ENCODE data around the gene NTF3.

DNA sequence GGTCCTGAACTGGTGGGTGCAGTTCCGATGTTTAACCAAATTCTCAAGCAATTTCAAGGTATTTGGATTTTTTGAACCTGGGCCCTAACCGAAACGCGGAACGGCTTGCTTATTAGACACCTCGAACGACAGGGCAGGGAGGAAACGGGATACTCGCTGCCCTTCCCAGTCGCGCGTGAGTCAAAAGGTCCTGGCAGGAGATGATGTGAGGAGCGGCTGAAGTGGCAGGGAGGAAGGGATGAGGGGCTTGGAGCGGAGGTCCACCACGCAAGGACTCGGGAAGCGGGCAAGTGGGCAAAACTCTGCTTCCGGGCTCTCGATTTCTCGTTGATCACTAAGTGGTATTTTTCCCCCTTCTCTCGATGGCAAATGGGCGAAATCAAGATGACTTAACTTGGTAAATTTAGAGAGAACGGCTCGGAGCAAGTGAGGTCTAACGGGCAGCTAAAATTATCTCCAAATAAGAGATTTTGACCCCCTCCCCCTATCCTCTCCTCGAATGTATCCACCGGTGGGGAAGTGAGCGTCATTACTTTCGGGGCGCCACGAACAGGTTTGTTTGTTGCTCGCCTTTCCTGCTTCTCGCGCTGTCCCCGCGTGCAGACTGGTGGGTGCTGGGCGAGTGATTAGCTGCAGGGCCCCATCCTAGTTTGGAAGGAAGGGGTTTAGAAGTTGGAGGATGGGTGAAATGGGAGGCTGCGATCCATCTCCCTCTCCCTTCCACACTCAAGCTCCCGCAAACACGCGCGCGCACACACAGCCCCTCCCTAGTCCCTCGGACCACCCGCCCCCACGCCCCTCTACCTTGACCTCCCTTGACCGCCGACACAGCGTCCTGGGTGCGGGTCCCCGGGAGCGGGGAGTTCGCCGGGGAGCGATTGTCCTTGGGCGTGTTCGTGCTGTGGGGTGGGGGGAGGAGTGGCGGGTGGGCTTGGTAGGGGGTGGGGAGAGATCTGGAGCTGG lies 986 bp upstream of the NTF3 start:
- TF ChIP-seq, protein P1, sequence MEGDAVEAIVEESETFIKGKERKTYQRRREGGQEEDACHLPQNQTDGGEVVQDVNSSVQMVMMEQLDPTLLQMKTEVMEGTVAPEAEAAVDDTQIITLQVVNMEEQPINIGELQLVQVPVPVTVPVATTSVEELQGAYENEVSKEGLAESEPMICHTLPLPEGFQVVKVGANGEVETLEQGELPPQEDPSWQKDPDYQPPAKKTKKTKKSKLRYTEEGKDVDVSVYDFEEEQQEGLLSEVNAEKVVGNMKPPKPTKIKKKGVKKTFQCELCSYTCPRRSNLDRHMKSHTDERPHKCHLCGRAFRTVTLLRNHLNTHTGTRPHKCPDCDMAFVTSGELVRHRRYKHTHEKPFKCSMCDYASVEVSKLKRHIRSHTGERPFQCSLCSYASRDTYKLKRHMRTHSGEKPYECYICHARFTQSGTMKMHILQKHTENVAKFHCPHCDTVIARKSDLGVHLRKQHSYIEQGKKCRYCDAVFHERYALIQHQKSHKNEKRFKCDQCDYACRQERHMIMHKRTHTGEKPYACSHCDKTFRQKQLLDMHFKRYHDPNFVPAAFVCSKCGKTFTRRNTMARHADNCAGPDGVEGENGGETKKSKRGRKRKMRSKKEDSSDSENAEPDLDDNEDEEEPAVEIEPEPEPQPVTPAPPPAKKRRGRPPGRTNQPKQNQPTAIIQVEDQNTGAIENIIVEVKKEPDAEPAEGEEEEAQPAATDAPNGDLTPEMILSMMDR (IDR thresholded peaks at IDR 0.05): no peak
- TF ChIP-seq EZH2 (IDR thresholded peaks at IDR 0.05; ENCODE audit: borderline replicate concordance, insufficient read depth, low read depth, low read length, poor library complexity, severe bottlenecking): no peak

All from B cell (primary cell).